Erythroblast (primary cell): ENCODE data around the gene SRP14.

Experiments used
- GATA1 ChIP-seq: IDR thresholded peaks from 2 replicates; pipeline ENCODE4 v1.6.1; 2011; ENCODE audit warnings: low read depth, mild to moderate bottlenecking, control low read depth, low read length, moderate library complexity
- POLR2A ChIP-seq: IDR thresholded peaks from 2 replicates; pipeline ENCODE4 v1.6.1; 2011; ENCODE audit warnings: mild to moderate bottlenecking, low read length

- TF ChIP-seq POLR2A, result no peak
- no peak for TF ChIP-seq GATA1
These were observed 8.6 kb upstream of the SRP14 start for GRCh38 chr15:40047415-40048210.
